Amniotic epithelial cell (primary cell): Measurements from ENCODE around the gene ROBO1.
"Not testable (repeated sequence)": the region's sequence is repeated elsewhere in the genome, so short reads cannot be mapped to it uniquely, and the experiment has no call there.

Source experiments
- DNase-seq: peaks from one replicate; pipeline ENCODE4 v3.0.0-alpha.2; 2010; ENCODE audit warnings: low read depth

The ROBO1 gene

DNA sequence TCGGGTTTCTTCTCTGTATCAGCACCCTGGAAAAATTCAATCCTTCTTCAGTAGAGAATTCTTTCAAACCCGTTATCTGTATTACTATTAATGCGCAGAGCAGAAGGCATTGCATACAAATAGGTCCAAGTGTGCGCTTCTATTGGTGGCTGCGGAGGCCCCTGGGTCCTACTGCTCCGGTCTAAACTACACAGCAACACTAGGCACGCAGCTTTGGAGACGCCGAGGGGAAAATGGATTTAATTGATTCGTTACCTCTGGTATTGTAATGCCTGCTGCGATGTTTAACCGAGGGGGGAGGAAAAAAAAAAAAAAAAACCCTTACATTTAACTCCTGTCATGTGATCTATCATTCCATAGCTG, at the start of gene ROBO1:
Gene ROBO1, minus strand, starts transcription at position 94 of the 363 bp plus-strand sequence.
- no peak for DNase-seq

DNA sequence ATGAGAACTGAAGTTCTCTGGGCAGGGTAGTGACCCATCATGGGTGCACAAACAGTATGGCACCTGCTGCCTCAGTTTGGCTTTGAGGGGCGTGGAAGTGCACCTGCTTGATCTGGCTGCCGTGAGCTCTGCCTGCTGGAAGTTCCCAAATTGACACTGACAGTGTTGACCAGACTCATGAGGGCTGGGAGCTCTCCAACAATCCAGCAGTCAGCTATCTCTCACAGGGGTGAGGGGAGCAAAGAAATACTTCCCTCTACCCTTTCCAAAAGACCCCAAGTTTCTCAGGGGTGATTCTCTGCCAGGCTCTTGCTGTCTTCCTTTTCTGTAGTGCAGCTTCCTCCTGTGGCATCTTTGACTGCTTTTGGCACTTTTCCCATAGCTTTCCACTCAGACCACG, 49.4 kb upstream of the ROBO1 start:
- no peak for DNase-seq

DNA sequence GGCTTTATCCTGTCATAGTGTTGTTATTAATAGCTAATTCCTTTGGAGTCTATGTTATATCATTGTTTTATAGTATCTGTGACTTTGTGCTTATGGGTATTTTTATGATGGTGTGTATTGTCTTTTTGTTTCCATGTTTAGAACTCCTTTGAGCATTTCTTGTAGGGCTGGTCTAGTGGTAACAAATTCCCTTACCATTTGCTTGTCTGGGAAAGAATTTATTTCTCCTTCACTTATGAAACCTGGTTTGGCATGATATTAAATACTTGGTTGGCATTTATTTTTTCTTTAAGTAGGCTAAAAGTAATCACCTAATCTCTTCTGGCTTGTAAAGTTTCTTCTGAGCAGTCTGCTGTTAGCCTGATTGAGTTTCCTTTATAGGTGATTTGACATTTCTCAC, 47.7 kb upstream of the ROBO1 start:
- DNase-seq, result no peak

DNA sequence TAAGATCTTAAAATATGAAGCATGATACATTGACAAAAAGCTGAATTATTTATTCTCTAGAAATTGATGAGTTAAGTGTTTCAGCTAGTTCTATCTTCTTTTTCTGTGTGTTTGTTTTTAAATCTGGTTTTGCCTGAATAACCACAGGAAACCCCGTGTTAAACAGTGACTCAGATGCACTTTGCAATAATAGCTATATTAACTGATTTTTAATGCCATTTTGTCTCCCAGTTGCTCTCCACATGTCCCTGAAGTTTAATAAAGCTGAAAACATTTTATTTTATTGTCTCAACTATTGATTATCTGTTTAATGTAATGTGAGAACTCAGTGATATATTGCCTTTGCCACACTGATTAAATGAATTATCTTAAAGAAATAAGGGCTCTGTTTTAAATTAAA, 42.8 kb upstream of the ROBO1 start:
- no peak for DNase-seq

DNA sequence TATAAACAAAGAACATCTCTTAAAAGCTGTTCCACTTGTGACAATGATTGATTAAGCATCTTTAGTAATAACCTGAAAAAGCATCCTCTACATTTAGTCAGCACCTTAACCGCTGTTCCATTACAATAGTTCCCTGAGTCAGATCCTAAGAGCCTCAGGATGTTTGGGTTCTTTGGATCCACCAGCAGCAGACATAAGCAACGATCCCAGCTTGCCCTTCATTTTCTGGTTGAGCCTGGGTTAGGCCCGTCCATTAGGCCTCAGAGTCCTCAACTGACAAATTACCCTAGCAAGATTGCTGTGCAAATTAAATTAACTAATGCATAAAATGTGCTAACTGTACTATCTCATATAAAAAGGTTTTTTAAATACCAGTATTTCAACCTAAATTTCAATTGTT, 42.3 kb upstream of the ROBO1 start:
- DNase-seq, result no peak

DNA sequence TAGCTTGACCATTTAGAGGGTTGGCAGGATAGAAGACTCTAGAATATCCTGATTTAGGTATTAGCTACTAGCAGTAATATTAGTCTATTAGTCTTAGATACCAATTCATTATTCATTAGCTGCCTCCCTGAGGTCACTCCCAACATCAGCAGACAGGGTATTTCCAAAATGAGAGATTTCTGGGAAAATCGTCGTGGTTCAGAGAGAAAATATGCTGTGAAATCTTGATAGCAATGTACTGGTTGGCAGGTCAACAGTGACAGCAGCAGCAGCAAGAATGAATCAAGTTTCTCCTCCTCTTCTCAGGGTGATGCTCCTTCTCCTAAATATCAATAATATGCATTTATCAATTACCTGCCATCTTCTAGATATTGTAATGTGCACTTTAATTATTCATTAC, 41.3 kb upstream of the ROBO1 start:
- DNase-seq, result no peak

DNA sequence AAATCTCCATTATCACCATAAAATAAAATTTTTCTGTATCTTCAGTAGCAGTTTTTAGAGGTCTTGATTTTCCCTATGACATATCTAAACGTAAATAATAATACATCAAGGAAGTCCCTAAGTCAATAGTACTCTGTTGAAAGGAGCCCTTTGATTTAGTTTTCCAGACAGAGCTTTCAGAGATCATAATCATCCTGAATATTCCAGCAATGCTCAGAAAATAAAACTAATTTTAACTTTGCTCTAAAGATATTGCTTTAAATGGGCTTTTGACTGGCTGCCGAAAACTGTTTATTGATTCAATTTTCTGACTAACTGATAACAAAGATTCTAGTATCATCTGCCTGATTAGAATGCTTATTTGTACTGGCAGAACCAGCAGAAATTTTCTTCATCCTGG, 40.7 kb upstream of the ROBO1 start:
- DNase-seq, result no peak

DNA sequence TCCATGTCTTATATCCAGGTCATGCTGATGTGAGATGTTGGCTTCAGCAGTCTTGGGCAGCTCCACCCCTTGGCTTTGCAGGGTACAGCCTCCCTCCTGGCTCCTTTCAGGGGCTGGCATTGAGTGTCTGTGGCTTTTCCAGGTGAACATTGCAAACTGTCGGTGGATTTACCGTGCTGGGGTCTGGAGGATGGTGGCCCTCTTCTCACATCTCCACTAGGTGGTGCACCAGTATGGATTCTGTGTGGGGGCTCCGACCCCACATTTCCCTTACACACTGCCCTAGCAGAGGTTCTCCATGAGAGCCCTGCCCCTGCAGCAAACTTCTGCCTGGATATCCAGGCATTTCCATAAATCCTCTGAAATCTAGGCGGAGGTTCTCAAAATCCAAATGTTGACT, 22.4 kb upstream of the ROBO1 start:
- DNase-seq, result not testable (repeated sequence)

DNA sequence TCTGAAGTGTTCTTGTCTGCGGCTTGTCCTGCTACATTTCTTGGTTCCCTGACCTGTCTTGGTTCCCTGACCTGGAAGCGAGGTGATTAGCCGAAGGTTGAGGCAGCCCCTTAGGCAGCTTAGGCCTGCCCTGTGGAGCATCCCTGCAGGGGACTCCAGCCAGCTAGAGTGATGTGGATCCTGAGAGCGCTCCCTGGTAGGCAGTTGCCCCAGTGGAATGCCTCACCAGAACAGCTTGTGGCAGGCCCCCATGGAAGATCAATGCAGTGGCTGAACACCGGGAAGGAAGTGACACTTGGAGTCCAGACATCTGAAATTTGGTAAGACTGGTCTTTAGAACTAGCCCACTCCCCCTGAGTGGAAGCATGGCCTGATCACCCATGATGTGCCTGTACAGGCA, 5.5 kb upstream of the ROBO1 start:
- no peak for DNase-seq

DNA sequence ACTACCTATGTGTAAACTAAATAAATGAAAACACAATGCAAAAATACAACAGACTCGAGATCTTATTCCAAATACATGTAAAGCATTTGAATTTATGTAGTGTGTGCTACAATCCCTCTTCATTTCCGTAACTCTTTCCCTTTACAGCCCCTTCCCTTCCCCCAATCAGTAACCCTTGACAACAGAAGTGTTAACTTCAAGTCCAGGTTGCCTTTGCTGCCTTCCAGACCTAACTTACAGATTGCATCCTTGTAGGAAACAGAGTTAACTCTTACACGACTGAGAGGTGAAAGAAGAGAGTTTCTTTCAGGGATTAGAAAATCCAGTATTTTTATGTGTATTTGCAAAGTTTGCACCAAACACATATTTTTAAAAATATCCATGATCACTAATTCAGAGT, 1.4 kb upstream of the ROBO1 start:
- no peak for DNase-seq

DNA sequence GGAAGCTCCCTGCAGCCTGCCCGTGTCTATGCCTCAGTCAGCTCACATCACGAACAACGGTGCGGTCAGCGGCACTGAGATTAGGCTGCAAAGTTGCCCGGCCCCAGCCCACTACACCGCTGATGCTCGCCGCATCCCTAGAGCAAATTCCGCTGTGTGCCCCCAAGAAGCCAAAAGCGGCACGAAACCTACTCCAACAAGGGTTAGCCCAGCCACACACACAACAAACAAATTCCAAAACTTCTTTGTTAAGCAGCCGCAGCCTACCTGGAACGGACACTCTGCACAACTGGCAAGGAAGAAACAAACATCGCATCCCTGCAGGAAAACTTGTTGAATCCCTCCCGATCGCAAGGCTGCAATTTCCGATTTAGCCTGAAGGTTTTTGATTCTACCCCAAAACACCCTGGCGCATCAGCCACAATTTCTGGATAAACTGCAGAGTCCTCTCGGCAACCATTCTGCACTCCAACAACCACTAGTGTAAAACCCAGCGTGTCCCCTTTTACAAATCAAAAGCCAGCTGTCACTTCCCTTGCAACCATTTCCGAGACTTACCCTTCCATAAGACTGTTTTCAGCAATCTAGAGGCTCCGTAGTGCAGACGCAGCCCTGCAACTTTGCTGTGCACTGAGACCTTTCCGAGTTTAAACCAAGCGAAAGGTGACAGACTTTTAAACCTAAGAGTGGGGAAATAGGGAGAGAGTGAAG, 449 bp downstream of the ROBO1 start:
- no peak for DNase-seq

DNA sequence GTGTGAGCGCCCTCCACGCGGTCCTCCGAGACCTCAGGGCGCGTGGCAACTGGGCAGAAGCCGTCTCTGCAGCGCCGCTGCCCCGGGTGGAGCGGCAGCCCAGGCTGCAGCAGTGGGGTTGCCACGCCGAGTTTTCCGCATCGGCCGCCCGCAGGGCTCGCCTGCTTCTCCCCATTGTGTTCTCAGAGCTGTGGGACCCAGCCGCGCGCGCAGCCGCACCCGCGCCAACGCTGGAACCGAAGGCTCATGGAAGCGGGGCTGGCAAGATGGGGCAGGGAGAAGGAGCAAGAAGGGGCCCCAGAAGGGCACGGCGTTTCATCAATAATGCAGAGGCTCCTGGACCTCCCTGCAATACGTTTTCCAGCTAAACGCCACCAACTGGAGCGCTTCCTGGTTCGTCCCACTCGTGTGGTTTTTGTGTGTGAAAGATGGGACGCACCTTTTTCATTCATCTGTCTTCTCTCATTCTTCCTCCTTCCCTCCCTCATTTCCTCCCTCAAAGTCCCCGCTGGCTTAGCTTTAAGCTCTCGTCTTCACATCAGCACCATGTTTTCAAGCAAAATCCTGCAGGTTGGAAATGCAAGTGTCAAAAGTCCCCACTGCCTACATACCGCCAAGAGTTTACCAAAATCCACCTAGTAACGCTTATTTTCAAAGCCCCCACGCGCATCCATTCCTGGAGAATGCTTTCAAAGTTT, 1.2 kb downstream of the ROBO1 start:
- no peak for DNase-seq

DNA sequence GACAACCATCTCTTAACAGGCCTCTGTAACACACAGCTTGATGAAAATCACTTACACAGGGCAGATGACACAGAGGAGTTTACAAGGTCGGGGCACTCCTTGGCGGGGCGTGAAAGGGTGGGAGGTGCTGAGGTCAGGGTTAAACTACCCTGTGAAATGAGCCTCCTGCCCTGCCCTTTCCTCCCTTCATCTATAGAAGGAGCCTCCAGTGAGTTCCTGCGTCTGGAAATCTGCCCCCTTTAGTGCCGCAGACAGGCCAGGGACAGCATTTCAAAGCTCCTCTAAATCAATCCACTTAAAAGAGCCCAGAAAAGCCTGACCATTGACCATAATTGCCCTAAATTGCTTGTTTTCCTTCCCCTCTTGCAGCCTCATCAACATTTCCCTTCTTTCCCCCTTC, 1.9 kb downstream of the ROBO1 start:
- DNase-seq, result no peak

DNA sequence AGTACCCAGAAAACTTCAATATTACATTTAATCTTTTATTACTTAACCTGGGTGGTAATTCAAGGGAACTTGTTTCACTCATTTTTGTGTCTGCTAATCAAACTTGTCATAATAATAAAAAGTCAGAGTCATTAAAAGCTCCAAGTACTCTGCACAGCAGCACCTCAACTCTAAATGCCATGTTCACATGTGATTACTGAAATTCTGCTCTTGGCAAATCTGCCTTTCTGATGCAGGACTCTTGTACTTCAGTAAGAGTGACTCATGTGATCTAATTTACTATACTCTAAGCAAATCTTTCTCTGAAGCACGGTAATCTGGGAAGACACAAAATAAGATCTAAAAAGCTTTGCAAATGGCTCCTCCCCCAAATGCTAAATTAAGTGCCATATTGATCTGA, 6.4 kb downstream of the ROBO1 start:
- no peak for DNase-seq

DNA sequence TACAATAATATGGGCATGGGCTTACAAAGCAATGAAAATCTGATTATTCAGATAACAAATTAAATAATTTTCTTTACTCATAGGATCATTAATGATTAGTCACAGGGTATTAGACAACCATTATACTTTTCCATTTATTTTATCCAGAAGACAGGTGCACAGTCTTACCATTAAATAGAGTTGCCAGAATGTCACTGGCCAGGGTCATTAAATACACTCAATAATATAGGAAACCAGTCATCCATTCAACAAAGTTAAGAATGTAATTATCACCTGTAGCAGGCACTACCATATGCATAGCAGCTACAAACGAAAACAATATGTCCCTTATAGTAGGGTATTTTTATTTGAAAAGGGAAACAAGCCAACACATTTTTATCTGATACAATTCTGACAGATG, 16.1 kb downstream of the ROBO1 start:
- DNase-seq, result no peak

DNA sequence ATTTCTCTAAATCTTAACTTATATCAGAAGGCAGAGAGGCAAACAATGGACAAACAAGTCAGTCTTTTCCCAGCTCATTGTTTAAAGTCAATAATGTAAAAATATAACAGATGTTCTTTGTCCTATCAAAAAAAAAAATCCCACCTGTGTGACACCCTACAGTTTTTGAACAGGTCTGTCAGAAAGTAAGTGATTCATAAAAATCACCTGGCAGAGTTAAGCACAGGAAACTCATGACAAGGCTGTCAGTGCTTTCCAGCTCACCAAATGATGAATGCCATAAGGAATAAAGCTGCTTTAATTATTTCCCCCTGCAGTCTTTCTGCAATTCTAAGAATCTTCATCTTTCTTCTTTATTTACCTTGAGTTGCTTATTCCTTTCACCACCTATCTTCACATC, 30.3 kb downstream of the ROBO1 start:
- no peak for DNase-seq

DNA sequence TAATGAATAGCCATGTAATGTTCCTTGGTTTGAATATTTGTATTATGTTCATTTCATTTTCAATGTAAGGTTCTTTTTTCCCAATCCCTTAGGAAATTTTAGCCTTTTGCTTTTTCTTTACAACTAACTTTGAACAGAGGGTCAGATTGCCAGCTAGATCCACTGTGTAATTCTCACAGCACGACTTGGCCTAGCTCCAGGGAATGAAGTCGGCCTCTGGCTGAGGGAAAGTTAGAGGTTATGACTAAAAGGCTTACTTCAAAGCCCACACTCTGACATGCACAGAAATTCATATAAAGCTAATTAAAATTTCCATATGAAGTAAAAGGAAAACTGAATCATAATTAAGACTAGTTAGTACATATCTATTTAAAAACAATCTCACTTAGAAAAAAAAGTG, 38.7 kb downstream of the ROBO1 start:
- DNase-seq, result no peak

DNA sequence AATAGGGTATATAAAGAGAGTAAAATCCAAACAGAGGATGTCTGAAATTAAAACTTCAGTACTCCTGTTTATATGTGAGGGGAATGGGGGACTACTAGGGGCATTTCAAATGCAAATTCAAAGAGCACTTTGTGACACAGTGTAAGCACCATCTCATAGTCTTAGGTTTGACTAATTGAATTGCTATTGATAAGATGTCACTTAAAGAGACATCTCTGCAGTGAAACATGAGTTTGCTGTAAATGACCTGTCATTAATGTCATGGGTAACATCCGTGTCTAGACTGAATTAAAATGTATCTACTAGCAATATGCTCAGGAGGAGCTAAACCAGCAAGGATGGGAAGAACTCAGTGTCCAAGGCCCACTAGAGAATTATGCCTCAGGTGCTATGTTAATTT, 41.0 kb downstream of the ROBO1 start:
- no peak for DNase-seq

DNA sequence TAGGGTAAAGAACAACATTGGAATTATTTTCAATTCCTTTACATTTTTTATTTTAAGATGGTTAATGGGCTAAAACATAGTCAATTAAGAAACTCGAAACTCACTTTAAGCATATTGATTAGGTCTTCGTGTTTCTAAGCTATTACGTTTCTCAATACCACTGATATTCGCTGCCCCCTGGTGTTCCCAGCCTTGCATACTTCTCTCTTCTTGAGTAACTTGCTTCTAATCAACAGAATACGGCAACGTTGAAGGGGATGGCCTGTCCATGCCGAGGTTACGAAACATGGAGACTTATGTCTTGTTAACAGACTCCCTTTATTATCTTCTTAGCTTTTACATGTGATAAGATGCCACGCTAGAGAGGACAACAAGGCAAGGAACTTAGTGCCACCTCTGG, 43.6 kb downstream of the ROBO1 start:
- no peak for DNase-seq

DNA sequence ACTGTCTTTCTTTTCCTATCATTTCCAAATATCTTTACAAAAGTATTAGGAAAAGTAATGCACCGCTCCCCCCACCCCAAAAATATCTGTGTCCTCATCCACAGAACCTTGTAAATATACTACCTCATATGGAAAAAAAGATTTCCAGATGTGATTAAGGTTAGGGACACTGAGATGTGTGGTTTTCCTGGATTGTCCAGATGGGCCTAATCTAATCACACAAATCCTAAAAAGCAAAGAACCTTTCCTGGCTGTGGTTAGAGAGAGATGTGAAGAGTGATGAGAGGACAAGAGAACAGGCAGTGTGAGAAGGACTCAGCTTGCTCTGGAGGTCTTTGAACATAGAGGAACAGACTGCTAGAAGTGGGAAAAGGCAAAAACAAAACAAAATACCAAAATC, 77.7 kb downstream of the ROBO1 start:
- DNase-seq, result no peak

DNA sequence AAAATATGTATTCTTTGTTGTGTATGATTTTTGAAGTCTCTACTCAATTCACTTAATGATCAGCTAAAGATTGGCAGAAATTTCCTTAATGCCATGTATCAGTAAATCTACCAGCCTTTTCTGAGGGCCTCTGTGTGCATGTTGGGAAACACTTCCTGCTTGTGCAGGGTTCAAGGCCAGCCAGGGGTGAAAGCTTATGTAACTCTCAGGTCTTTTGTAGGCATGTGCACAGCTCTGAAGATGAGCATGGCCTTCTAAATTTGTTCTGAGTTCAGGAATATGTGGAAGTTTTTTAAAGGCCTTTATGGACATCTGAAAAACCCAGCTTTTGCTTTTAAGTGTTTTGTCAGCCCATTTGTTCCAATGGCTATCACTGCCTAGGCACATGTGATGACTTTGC, 82.7 kb downstream of the ROBO1 start:
- no peak for DNase-seq

DNA sequence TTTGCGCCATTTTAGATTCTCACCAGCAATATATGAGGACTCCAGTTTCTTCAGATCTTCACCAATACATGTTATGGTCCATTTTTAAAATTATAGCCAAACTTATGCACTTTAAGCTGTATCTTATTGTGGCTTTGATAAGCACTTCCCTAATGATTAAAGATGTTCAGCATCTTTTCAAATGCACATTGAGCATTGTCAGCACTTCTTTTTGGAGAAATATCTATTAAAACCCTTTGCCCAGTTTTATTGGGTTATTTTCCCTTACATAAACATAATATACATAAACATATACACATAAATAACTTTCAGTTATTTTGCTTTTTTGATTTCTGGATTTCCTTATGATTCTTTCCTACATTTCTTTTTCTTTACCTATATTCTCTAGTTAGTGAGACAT, 83.8 kb downstream of the ROBO1 start:
- no peak for DNase-seq

DNA sequence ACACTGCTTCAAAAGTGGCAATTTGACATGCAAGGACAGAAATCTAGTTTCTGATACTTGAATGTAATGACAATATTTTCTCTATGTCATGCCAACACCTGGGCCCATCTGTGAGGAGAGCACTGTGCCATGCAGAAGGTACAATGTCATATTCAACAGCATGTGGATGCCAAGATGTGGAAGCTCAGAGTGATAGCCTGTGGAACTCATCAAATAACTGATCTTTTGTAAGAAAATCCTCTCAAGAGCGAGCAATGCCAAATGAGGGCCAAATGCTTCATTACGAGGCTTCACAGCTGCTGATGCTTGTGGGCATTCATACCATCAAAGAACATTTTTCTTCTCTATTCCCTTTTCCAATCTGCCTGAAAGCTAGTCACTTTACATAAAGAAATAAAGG, 95.1 kb downstream of the ROBO1 start:
- DNase-seq, result no peak

DNA sequence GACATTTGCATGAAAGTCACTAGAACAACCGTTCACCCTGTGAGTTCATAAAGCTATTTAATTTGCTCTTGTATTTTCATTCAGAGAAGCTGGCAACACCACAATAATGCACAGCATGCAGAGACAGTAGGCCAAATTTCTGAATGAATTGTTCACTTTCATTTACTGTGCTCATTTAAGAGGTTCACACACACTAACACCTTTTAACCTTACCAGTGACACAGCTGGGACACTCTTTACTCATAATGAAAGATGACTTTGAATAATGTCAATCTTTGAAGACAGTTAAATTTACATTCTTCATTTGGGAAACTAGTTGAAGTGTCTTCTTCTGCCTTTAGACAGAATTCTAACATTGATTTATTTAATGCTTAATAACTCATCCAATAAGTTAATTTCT, 95.7 kb downstream of the ROBO1 start:
- DNase-seq, result no peak
